Lower leg skin (tissue), 3 donors: ENCODE measurements around the gene KLHL25.

ENCODE experiments used
- CTCF ChIP-seq, 3 donors: fragments of 450-650 bp; IDR thresholded peaks; one replicate each; pipeline ENCODE4 v1.5.1; 2016; ENCODE audit warnings: antibody characterized with exemption in 3 of 3, mild to moderate bottlenecking in 3 of 3, moderate library complexity in 2 of 3
- POLR2A ChIP-seq, 2 donors: fragments of 450-650 bp; IDR thresholded peaks; one replicate each; pipeline ENCODE4 v1.6.1; 2016 to 2017; ENCODE audit warnings: antibody characterized with exemption in 2 of 2, mild to moderate bottlenecking in 1 of 2, moderate library complexity in 1 of 2

- TF ChIP-seq CTCF (IDR thresholded peaks at IDR 0.05), result no peak
- no peak for TF ChIP-seq POLR2A (IDR thresholded peaks at IDR 0.05)
Measured at GRCh38 chr15:85813234-85813633, 18.5 kb upstream of the KLHL25 start.
